Loucy (cell line): ENCODE results near the gene BID.

ENCODE experiments used
- H2AFZ ChIP-seq: fragments of 200-600 bp; sonication (generic); 2 replicates; pipeline ENCODE4 v1.6.0; 2016; ENCODE audit warnings: antibody characterized with exemption, mild to moderate bottlenecking, low read length, moderate library complexity
- H3F3A ChIP-seq: fragments of 200-600 bp; 2 replicates; pipeline ENCODE4 v1.6.0; 2016; ENCODE audit warnings: antibody characterized with exemption, low read depth, mild to moderate bottlenecking
- H3K27me3 ChIP-seq: fragments of 200-600 bp; sonication (generic); 2 replicates; pipeline ENCODE4 v1.6.1; 2014; ENCODE audit warnings: low read length, mild to moderate bottlenecking; ENCODE audit not compliant: insufficient read depth, poor library complexity, severe bottlenecking
- H3K36me3 ChIP-seq: fragments of 200-600 bp; sonication (generic); 2 replicates; pipeline ENCODE4 v1.6.1; 2016; ENCODE audit warnings: low read length; ENCODE audit not compliant: insufficient read depth
- H3K4me1 ChIP-seq: fragments of 200-600 bp; sonication (generic); 2 replicates; pipeline ENCODE4 v1.5.1; 2014; ENCODE audit warnings: low read length, mild to moderate bottlenecking; ENCODE audit not compliant: insufficient read depth, poor library complexity, severe bottlenecking
- H3K4me2 ChIP-seq: fragments of 200-600 bp; sonication (generic); 2 replicates; pipeline ENCODE4 v1.6.0; 2014; ENCODE audit warnings: antibody characterized with exemption, low read length, low read depth, mild to moderate bottlenecking; ENCODE audit not compliant: poor library complexity, severe bottlenecking
- H3K4me3 ChIP-seq: fragments of 200-600 bp; sonication (generic); 2 replicates; pipeline ENCODE4 v1.5.1; 2014; ENCODE audit warnings: low read length, mild to moderate bottlenecking, mixed read lengths; ENCODE audit not compliant: poor library complexity, severe bottlenecking
- H3K79me2 ChIP-seq: fragments of 200-600 bp; sonication (generic); 2 replicates; pipeline ENCODE4 v1.6.1; 2014; ENCODE audit warnings: low read length; ENCODE audit not compliant: insufficient read depth
- H3K9ac ChIP-seq: fragments of 200-600 bp; sonication (generic); 2 replicates; pipeline ENCODE4 v1.6.0; 2014; ENCODE audit warnings: mild to moderate bottlenecking, low read depth, low read length, moderate library complexity; ENCODE audit not compliant: poor library complexity, severe bottlenecking
- H3K9me2 ChIP-seq: fragments of 200-600 bp; sonication (generic); replicated peaks from 2 replicates; pipeline ENCODE4 v1.6.1; 2016; ENCODE audit warnings: low read depth, low read length, mixed read lengths
- H3K9me3 ChIP-seq: fragments of 200-600 bp; sonication (generic); 2 replicates; pipeline ENCODE4 v1.6.1; 2014; ENCODE audit warnings: mild to moderate bottlenecking, antibody characterized with exemption, low read length, low read depth; ENCODE audit not compliant: insufficient read depth
- H4K20me1 ChIP-seq: fragments of 200-600 bp; sonication (generic); 2 replicates; pipeline ENCODE4 v1.6.0; 2014; ENCODE audit warnings: antibody characterized with exemption, low read length, mild to moderate bottlenecking; ENCODE audit not compliant: insufficient read depth, poor library complexity, severe bottlenecking
- CTCF ChIP-seq: fragments of 200-600 bp; sonication (generic); conservative IDR thresholded peaks from 2 replicates; pipeline ENCODE4 v1.5.1; 2014; ENCODE audit warnings: mild to moderate bottlenecking, antibody characterized with exemption, low read length
- EZH2phosphoT487 ChIP-seq: fragments of 200-600 bp; IDR thresholded peaks from 2 replicates; pipeline ENCODE4 v1.6.1; 2018; ENCODE audit warnings: antibody characterized with exemption, mild to moderate bottlenecking, moderate library complexity, borderline replicate concordance

The BID gene

DNA sequence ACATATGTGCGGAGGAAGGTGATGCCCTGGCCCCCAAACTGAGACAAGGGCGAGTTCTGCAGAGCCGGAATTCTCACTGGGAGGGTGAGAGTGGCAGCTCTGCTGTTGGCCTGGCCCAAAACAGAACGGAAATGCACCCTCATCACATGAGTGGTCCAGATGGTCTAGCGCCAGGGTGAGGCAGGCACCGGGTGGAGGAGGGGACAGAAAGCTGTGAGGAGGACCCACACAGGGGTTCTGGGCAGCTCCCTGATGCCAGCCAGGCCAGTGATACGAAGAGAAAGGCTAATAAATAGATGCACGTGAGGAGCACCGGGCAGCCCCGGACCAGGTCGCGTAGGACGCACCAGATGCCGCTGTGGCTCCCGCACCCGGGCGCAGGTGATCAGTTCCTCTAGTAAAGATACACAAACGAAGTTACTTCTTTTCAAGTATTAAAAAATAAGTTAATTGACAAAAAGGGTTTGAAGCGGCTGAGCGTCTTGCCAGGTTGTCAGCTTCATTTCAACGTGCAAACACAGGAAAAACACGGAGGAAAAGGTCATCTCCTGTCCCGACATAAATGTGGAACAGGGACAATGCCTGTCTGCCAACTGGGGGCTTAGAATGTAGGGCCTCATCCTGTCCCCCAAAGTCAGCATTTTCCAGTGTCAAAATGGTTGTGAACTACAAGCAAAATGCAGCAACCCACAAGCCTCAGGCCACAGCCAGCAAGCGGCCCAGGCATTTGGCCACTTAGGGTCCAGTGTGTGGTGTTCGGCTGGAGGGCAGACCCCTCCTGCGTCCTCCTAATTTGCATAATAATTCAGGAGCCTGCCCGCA lies 15.3 kb upstream of the BID start:
- peaks cover 11% of the 10 kb centered on the region; the same call in 1 of the 2 replicates for H3K36me3 ChIP-seq
- no peaks in the 10 kb centered on the region for H4K20me1 ChIP-seq
- H3K9me2 ChIP-seq, result no peaks in the 10 kb centered on the region
- H3K4me3 ChIP-seq, result no peak overlapping the region
- H3K9me3 ChIP-seq, result no peaks in the 10 kb centered on the region
- no peaks in the 10 kb centered on the region for H3K27me3 ChIP-seq
- H3F3A ChIP-seq, result peaks cover 4% of the 10 kb centered on the region; the same call in 1 of the 2 replicates
- no peak overlapping the region for H3K9ac ChIP-seq
- TF ChIP-seq CTCF, result no peak
- TF ChIP-seq EZH2phosphoT487, result no peak
- peaks cover 4% of the 10 kb centered on the region; the same call in 1 of the 2 replicates for H3K79me2 ChIP-seq
- peaks cover 21% of the 10 kb centered on the region for H3K4me1 ChIP-seq
- H3K4me2 ChIP-seq, result no peak overlapping the region
- H2AFZ ChIP-seq, result no peak overlapping the region

GRCh38 chr22:17788528-17789378 lies 14.5 kb upstream of the BID start:
- H3K36me3 ChIP-seq, result peaks cover 11% of the 10 kb centered on the region; the same call in 1 of the 2 replicates
- H2AFZ ChIP-seq, result no peak overlapping the region
- no peaks in the 10 kb centered on the region for H3K9me3 ChIP-seq
- H3K4me2 ChIP-seq, result no peak overlapping the region
- H3K27me3 ChIP-seq, result no peaks in the 10 kb centered on the region
- H3K79me2 ChIP-seq, result peaks cover 4% of the 10 kb centered on the region; the same call in 1 of the 2 replicates
- H3K9me2 ChIP-seq, result no peaks in the 10 kb centered on the region
- no peak overlapping the region for H3K4me3 ChIP-seq
- H3F3A ChIP-seq, result peaks cover 4% of the 10 kb centered on the region; the same call in 1 of the 2 replicates
- H3K9ac ChIP-seq, result no peak overlapping the region
- no peaks in the 10 kb centered on the region for H4K20me1 ChIP-seq
- TF ChIP-seq CTCF, result no peak
- no peak for TF ChIP-seq EZH2phosphoT487
- peaks cover 21% of the 10 kb centered on the region for H3K4me1 ChIP-seq

DNA sequence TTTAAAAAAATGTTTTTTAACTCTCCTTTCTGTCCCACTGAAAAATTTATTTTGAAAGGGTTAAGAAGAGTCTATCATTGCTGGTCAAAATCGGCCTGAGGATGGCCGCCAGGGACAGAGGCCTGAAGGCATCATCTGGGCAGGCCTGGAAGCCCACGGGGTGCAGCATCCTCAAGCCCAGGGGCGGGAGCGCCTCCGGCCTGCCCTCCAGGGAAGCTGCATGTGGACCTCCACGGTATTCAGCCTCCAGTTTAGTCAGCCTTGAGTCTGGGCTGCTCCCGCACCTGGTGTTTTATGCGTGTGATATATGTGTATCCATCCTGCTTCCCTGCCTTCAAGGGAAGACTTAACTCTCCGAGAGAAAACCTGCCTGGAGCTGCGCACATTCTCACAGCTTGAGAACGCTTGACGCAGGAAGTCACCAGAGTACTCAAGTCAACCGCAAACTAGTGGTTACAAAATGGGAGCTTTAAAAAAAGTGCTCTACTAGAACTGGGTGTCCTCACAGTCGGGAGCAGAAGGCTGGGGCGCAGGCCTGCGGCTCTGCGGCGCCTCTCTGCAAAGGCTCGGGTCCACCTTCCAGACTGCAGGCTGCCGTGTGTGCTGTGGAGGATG lies 13.6 kb upstream of the BID start:
- H3K9ac ChIP-seq, result no peak overlapping the region

More for the DNA sequence above, 13.6 kb upstream of the BID start:
- peaks cover 11% of the 10 kb centered on the region; the same call in 1 of the 2 replicates for H3K36me3 ChIP-seq
- H3K9me2 ChIP-seq, result no peaks in the 10 kb centered on the region
- no peaks in the 10 kb centered on the region for H3K27me3 ChIP-seq
- no peak overlapping the region for H3K4me2 ChIP-seq
- no peak overlapping the region for H3K4me3 ChIP-seq
- no peaks in the 10 kb centered on the region for H3K9me3 ChIP-seq
- H4K20me1 ChIP-seq, result no peaks in the 10 kb centered on the region
- H3K79me2 ChIP-seq, result peaks cover 12% of the 10 kb centered on the region; the same call in 1 of the 2 replicates
- H3K4me1 ChIP-seq, result peaks cover 21% of the 10 kb centered on the region
- no peak overlapping the region for H2AFZ ChIP-seq
- TF ChIP-seq CTCF, result no peak
- H3F3A ChIP-seq, result peaks cover 4% of the 10 kb centered on the region; the same call in 1 of the 2 replicates
